H9 (cell line): ENCODE measurements around the gene CHTOP. TPM values are rescaled to one million over a fixed set of nuclear protein-coding genes. Genes with fewer than 3 reads are reported as not detected.
A peak's percentile ranks its signal among the peaks of the same experiment; 100 is the strongest.

Experiments used
- DNase-seq: peaks from one replicate; pipeline ENCODE4 v3.0.0-alpha.2; 2017
- H2AFZ ChIP-seq: one replicate; pipeline ENCODE4 v1.6.1; 2013; ENCODE audit warnings: mild to moderate bottlenecking, low read length, control low read depth, moderate library complexity
- H2AK5ac ChIP-seq: 2 replicates; pipeline ENCODE4 v1.6.1; 2013; ENCODE audit warnings: low read length, control low read depth, mixed read lengths; ENCODE audit not compliant: insufficient read length
- H2BK120ac ChIP-seq: one replicate; pipeline ENCODE4 v1.6.1; 2013; ENCODE audit warnings: low read depth, mild to moderate bottlenecking, low read length, control low read depth, inconsistent platforms; ENCODE audit not compliant: poor library complexity, severe bottlenecking
- H2BK12ac ChIP-seq: 2 replicates; pipeline ENCODE4 v1.6.1; 2013; ENCODE audit warnings: low read length, control low read depth, mixed read lengths, low read depth; ENCODE audit not compliant: insufficient read length
- H2BK15ac ChIP-seq: 2 replicates; pipeline ENCODE4 v1.6.1; 2013; ENCODE audit warnings: low read depth, low read length, control low read depth
- H2BK20ac ChIP-seq: one replicate; pipeline ENCODE4 v1.6.1; 2013; ENCODE audit warnings: low read depth, mild to moderate bottlenecking, low read length, control low read depth, inconsistent platforms; ENCODE audit not compliant: poor library complexity, severe bottlenecking
- H2BK5ac ChIP-seq: 2 replicates; pipeline ENCODE4 v1.6.1; 2013; ENCODE audit warnings: low read length, control low read depth, mixed read lengths; ENCODE audit not compliant: insufficient read length
- H3K14ac ChIP-seq: 2 replicates; pipeline ENCODE4 v1.6.1; 2013; ENCODE audit warnings: low read length, control low read depth; ENCODE audit not compliant: insufficient read depth
- H3K18ac ChIP-seq: 2 replicates; pipeline ENCODE4 v1.6.1; 2013; ENCODE audit warnings: low read depth, mild to moderate bottlenecking, mixed read lengths, low read length, control low read depth; ENCODE audit not compliant: insufficient read length
- H3K23ac ChIP-seq: 2 replicates; pipeline ENCODE4 v1.6.1; 2013; ENCODE audit warnings: low read length, control low read depth, mixed read lengths, low read depth; ENCODE audit not compliant: insufficient read length
- H3K23me2 ChIP-seq: 2 replicates; pipeline ENCODE4 v1.6.1; 2013; ENCODE audit warnings: low read depth, mild to moderate bottlenecking, mixed read lengths, low read length, control low read depth; ENCODE audit not compliant: insufficient read length, poor library complexity, severe bottlenecking
- H3K27ac ChIP-seq: 2 replicates; pipeline ENCODE4 v1.5.1; 2013; ENCODE audit warnings: low read length, control low read depth, mixed read lengths, low read depth; ENCODE audit not compliant: insufficient read length
- H3K27me3 ChIP-seq: 2 replicates; pipeline ENCODE4 v1.6.1; 2013; ENCODE audit warnings: low read length, control low read depth, inconsistent platforms; ENCODE audit not compliant: insufficient read depth
- H3K4ac ChIP-seq: 2 replicates; pipeline ENCODE4 v1.6.1; 2013; ENCODE audit warnings: low read depth, mild to moderate bottlenecking, control low read depth, inconsistent platforms, low read length, moderate library complexity
- H3K4me1 ChIP-seq: 2 replicates; pipeline ENCODE4 v1.6.1; 2013; ENCODE audit warnings: low read length, control low read depth, inconsistent platforms; ENCODE audit not compliant: insufficient read depth
- H3K4me2 ChIP-seq: 2 replicates; pipeline ENCODE4 v1.6.1; 2013; ENCODE audit warnings: low read length, control low read depth, mixed read lengths; ENCODE audit not compliant: insufficient read length, insufficient read depth
- H3K56ac ChIP-seq: 2 replicates; pipeline ENCODE4 v1.6.1; 2013; ENCODE audit warnings: low read depth, mild to moderate bottlenecking, mixed read lengths, low read length, control low read depth; ENCODE audit not compliant: insufficient read length
- H3K79me1 ChIP-seq: 2 replicates; pipeline ENCODE4 v1.6.1; 2013; ENCODE audit warnings: low read depth, mild to moderate bottlenecking, moderate library complexity, low read length, control low read depth, inconsistent platforms; ENCODE audit not compliant: insufficient read depth, poor library complexity, severe bottlenecking
- H3K79me2 ChIP-seq: 2 replicates; pipeline ENCODE4 v1.6.1; 2013; ENCODE audit warnings: low read length, control low read depth, inconsistent platforms; ENCODE audit not compliant: insufficient read depth
- H3K9ac ChIP-seq: 2 replicates; pipeline ENCODE4 v1.6.1; 2013; ENCODE audit warnings: low read length, control low read depth, mixed read lengths; ENCODE audit not compliant: insufficient read length; ENCODE audit errors: extremely low read depth
- H3K9me3 ChIP-seq: one replicate; pipeline ENCODE4 v1.6.1; 2013; ENCODE audit warnings: low read depth, low read length, inconsistent platforms; ENCODE audit not compliant: control insufficient read depth
- H3T11ph ChIP-seq: one replicate; pipeline ENCODE4 v1.6.1; 2013; ENCODE audit warnings: mild to moderate bottlenecking, low read length, control low read depth, inconsistent platforms
- H4K20me1 ChIP-seq: one replicate; pipeline ENCODE4 v1.6.1; 2013; ENCODE audit not compliant: control insufficient read depth, insufficient read length, insufficient read depth
- H4K5ac ChIP-seq: 2 replicates; pipeline ENCODE4 v1.6.1; 2013; ENCODE audit warnings: low read depth, mild to moderate bottlenecking, mixed read lengths, low read length, control low read depth; ENCODE audit not compliant: insufficient read length
- H4K8ac ChIP-seq: replicated peaks from 2 replicates; pipeline ENCODE4 v1.6.1; 2013; ENCODE audit warnings: low read length, control low read depth, mixed read lengths, low read depth; ENCODE audit not compliant: insufficient read length
- H4K91ac ChIP-seq: 2 replicates; pipeline ENCODE4 v1.6.1; 2013; ENCODE audit warnings: low read depth, mild to moderate bottlenecking, moderate library complexity, mixed read lengths, low read length, control low read depth; ENCODE audit not compliant: insufficient read length
- H3K27ac Mint-ChIP-seq, 3 experiments: 2 replicates in 2 of 3; 3 replicates in 1 of 3; pipeline ENCODE4 v1.8.0; 2020 to 2021; ENCODE audit warnings: mixed read lengths in 3 of 3, mild to moderate bottlenecking in 1 of 3, moderate library complexity in 1 of 3
- H3K27me3 Mint-ChIP-seq: 2 replicates; pipeline ENCODE4 v1.8.0; 2021; ENCODE audit warnings: low read depth, mild to moderate bottlenecking, moderate library complexity, mixed read lengths
- H3K36me3 Mint-ChIP-seq, 3 experiments: 2 replicates in 2 of 3; 3 replicates in 1 of 3; pipeline ENCODE4 v1.8.0; 2020 to 2021; ENCODE audit warnings: low read depth in 3 of 3, mixed read lengths in 3 of 3; ENCODE audit not compliant: insufficient read depth in 1 of 3
- H3K4me1 Mint-ChIP-seq, 2 experiments: 2 replicates each; pipeline ENCODE4 v1.8.0; 2020; ENCODE audit warnings: mixed read lengths in 2 of 2
- H3K4me3 Mint-ChIP-seq, 2 experiments: 2 replicates in 1 of 2; 3 replicates in 1 of 2; pipeline ENCODE4 v1.8.0; 2020 to 2021; ENCODE audit warnings: mild to moderate bottlenecking in 2 of 2, mixed read lengths in 2 of 2, moderate library complexity in 1 of 2
- H3K9me3 Mint-ChIP-seq, 2 experiments: 2 replicates in 1 of 2; 3 replicates in 1 of 2; pipeline ENCODE4 v1.8.0; 2020; ENCODE audit warnings: mild to moderate bottlenecking in 2 of 2, mixed read lengths in 2 of 2, moderate library complexity in 1 of 2
- WGBS: extraction: QIAGEN DNeasy Blood & Tissue Kit; methylation state at CpG from one replicate; pipeline ENCODE4 v1.1.7; 2013; ENCODE audit warnings: missing lambda C conversion rate, low lambda C conversion rate, mixed read lengths; ENCODE audit not compliant: insufficient read length; ENCODE audit errors: extremely low coverage; 5-methylcytosine and 5-hydroxymethylcytosine counted together
- total RNA-seq: library from RNA; stranded (reverse); gene quantifications from 2 replicates; pipeline ENCODE4 v1.2.1, GENCODE V29; 2021
- TF ChIP-seq, protein P1 (sequence below): fragments of 200-600 bp; sonication (generic); conservative IDR thresholded peaks from 3 replicates; pipeline ENCODE4 v1.8.0; 2021; ENCODE audit warnings: antibody characterized with exemption, mild to moderate bottlenecking

CHTOP gene
- total RNA-seq, 1 experiment from 2014 or later = 126 TPM

- H2BK20ac ChIP-seq = no peak overlapping the region
- H3K79me1 ChIP-seq = no peaks in the 10 kb centered on the region
- no peak overlapping the region for H3K9ac ChIP-seq
- no peak overlapping the region for H2BK5ac ChIP-seq
- H3K23ac ChIP-seq = no peak overlapping the region
- Mint-ChIP-seq H3K4me3 (0 out of 5 replicates have a peak overlapping the region, but pooled peaks of 1 of the 2 experiments have one; percentile 23), H3K36me3 (peaks cover 0 to 6% (median 4%) of the 10 kb centered on the region in 3 experiments; a peak in 3 of 7 replicates), H3K27me3 (peaks cover 2% of the 10 kb centered on the region), H3K4me1 (peaks cover 34 to 44% of the 10 kb centered on the region in 2 experiments), H3K9me3 (no peaks in the 10 kb centered on the region), H3K27ac (peak overlapping the region in 1 of 3 experiments; percentile 78; a peak in 1 of 7 replicates)
- no peaks in the 10 kb centered on the region for H3K79me2 ChIP-seq
- peaks cover 3% of the 10 kb centered on the region for H3K23me2 ChIP-seq
- TF ChIP-seq, protein P1, sequence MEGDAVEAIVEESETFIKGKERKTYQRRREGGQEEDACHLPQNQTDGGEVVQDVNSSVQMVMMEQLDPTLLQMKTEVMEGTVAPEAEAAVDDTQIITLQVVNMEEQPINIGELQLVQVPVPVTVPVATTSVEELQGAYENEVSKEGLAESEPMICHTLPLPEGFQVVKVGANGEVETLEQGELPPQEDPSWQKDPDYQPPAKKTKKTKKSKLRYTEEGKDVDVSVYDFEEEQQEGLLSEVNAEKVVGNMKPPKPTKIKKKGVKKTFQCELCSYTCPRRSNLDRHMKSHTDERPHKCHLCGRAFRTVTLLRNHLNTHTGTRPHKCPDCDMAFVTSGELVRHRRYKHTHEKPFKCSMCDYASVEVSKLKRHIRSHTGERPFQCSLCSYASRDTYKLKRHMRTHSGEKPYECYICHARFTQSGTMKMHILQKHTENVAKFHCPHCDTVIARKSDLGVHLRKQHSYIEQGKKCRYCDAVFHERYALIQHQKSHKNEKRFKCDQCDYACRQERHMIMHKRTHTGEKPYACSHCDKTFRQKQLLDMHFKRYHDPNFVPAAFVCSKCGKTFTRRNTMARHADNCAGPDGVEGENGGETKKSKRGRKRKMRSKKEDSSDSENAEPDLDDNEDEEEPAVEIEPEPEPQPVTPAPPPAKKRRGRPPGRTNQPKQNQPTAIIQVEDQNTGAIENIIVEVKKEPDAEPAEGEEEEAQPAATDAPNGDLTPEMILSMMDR = no peak
- no peaks in the 10 kb centered on the region for H3K27me3 ChIP-seq
- no peak overlapping the region for H3K56ac ChIP-seq
- no peak overlapping the region for H3T11ph ChIP-seq
- no peak overlapping the region for H4K5ac ChIP-seq
- H2AK5ac ChIP-seq = no peak overlapping the region
- no CpG with 5 or more reads among the region's 7 CpGs for WGBS
- H3K4me1 ChIP-seq = peaks cover 9% of the 10 kb centered on the region; the same call in 1 of the 2 replicates
- H2BK15ac ChIP-seq = no peak overlapping the region
- peak overlapping the region; percentile 45; the same call in 1 of the 2 replicates for H3K14ac ChIP-seq
- H4K8ac ChIP-seq = no peak overlapping the region
- no peak overlapping the region for H3K4me2 ChIP-seq
- no peak overlapping the region for H2BK120ac ChIP-seq
- no peak overlapping the region for H2AFZ ChIP-seq
- no peak overlapping the region for H2BK12ac ChIP-seq
- peak overlapping the region; percentile 27 for H3K18ac ChIP-seq
- H3K4ac ChIP-seq = no peak overlapping the region
- DNase-seq = no peak
- no peaks in the 10 kb centered on the region for H3K9me3 ChIP-seq
- H3K27ac ChIP-seq = no peak overlapping the region
- no peak overlapping the region for H4K91ac ChIP-seq
- H4K20me1 ChIP-seq = no peaks in the 10 kb centered on the region
Observed at GRCh38 chr1:153608089-153608682, 25.7 kb upstream of the CHTOP start.
